HPDE6-E6E7 (cell line): ENCODE measurements around the gene POPDC2.
"Not testable (repeated sequence)": the region's sequence is repeated elsewhere in the genome, so short reads cannot be mapped to it uniquely, and the experiment has no call there.

ENCODE experiments used
- DNase-seq: peaks from one replicate; pipeline ENCODE4 v3.0.0; 2011; ENCODE audit warnings: missing footprints; ENCODE audit errors: extremely low spot score

The POPDC2 gene, protein sequence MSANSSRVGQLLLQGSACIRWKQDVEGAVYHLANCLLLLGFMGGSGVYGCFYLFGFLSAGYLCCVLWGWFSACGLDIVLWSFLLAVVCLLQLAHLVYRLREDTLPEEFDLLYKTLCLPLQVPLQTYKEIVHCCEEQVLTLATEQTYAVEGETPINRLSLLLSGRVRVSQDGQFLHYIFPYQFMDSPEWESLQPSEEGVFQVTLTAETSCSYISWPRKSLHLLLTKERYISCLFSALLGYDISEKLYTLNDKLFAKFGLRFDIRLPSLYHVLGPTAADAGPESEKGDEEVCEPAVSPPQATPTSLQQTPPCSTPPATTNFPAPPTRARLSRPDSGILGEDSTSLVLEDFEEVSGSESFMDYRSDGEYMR

GRCh38 chr3:119660474-119661440, at the start of gene POPDC2:
Gene POPDC2, minus strand, starts transcription at chr3:119660589. Its CDS starts 166 bp downstream, at chr3:119660423.
- no peak for DNase-seq

- no peak for DNase-seq
Observed at GRCh38 chr3:119703820-119704531, 43.6 kb upstream of the POPDC2 start.

DNA sequence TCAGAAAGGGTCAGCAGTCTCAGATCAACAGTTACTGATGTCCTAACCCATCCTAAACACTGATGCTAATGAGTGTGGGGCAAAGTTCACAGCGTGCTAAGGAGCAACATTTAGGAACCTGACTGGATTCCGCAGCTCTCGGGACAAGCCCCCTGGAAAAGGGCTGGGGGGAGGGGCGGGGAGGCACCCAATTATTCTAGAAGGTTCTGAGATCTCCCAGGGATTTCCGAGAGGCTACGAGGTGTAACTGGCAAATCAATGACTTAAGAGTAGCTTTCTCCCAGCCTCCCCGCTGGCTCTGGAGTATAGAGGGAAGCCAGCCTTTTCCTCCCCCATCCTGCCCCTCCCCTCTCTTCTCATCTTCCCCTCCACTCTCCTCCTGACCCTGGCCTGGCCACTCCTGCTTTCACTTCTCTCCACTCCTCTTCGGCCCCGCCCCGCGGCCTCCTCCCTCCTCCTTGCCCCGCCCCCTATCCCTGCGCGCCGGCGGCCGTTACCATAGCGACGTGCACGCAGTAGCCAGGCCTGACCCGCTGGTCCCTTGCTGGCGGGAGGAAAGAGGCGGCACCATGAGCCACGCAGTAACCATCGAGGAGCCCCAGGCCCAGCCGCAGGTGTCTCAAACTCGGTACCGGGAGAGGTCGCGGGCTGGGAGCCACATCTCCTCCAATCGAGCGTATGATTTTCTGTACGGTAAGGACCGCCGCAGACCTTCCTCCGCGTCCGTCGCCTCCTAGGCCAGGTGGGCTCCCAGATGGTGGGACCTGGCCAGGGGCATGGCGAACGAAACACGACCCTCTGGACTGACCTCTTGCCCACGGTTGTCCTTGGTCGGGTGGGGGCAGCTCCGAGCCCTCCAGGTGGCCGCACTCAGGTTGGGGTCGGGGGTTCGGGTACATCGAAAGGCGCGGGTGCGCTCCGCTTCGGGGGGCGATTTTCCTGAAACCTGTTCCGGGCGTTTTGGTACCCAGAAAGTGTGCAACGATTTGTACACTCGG, 42.4 kb upstream of the POPDC2 start, which contains the start of gene CFAP91:
Gene CFAP91, plus strand, starts transcription at position 493 of the 998 bp plus-strand sequence. Its CDS starts 77 bp downstream, at position 570.
- peak; percentile 89 for DNase-seq

- no peak for DNase-seq
Observed at GRCh38 chr3:119700920-119701734, 40.7 kb upstream of the POPDC2 start.

- no peak for DNase-seq
Observed at GRCh38 chr3:119700269-119700919, 40.0 kb upstream of the POPDC2 start.

DNA sequence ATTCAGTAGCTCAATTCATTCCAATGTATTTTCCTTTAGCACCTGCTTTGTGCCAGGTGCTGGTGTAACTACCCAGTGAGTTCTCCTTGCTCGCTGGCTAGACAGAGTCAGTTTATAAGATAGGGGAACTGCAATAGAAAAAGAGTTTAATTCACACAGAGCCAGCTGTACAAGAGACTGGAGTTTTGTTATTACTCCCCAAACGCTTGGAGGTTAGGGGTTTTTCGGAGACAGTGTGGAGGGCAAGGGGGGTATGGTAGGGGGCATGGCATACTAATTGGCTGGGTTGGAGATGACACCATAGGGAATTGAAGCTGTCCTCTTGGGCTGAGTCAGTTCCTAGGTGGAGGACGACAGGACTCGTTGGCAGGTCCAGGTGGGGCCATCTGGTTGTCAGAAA, 37.0 kb upstream of the POPDC2 start:
- DNase-seq = no peak

DNA sequence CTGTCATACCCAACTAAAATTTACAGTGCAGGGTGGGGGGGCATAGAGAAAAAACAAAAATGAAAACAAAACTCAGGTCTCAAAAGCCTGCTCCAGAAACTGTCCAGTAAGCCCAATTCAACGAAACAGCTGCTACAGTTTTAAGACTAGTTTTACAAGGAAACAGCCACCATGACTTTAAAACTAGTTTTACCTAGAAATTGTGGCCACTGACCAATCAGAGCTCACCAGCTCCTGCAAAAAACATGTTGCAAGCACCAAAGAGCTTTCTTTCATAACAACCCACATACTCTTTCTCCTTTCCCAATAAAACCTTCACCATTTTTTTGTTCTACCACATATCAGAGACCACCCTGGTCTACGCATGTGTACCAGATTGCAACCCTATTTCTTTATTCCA, 35.1 kb upstream of the POPDC2 start:
- no peak for DNase-seq

GRCh38 chr3:119690043-119690656, 29.8 kb upstream of the POPDC2 start:
- no peak for DNase-seq

DNA sequence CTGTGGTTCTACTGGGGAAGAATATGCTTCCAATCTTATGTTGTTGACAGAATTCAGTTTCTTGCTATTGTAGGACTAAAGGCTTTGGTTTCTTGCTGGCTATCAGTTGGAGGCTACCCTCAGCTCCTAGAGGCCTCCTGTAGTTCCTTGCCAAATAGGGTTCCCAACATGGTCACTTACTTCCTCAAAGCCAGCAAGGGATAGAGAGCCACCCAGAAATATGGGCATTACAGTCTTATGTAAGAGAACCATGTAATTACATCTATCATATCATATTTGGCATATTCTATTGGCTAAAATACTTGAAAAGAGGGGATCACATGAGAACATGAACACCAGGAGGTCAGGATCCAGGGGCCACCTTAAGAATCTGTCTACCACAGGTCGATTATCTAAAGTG, 23.0 kb upstream of the POPDC2 start:
- DNase-seq = no peak

GRCh38 chr3:119681279-119681678, 20.9 kb upstream of the POPDC2 start:
- DNase-seq = peak; percentile 35

- DNase-seq = no peak
Observed at GRCh38 chr3:119679874-119680273, 19.5 kb upstream of the POPDC2 start.

- not testable (repeated sequence) for DNase-seq
Observed at GRCh38 chr3:119678209-119678608, 17.8 kb upstream of the POPDC2 start.

GRCh38 chr3:119677641-119677934, 17.2 kb upstream of the POPDC2 start:
- DNase-seq = no peak

DNA sequence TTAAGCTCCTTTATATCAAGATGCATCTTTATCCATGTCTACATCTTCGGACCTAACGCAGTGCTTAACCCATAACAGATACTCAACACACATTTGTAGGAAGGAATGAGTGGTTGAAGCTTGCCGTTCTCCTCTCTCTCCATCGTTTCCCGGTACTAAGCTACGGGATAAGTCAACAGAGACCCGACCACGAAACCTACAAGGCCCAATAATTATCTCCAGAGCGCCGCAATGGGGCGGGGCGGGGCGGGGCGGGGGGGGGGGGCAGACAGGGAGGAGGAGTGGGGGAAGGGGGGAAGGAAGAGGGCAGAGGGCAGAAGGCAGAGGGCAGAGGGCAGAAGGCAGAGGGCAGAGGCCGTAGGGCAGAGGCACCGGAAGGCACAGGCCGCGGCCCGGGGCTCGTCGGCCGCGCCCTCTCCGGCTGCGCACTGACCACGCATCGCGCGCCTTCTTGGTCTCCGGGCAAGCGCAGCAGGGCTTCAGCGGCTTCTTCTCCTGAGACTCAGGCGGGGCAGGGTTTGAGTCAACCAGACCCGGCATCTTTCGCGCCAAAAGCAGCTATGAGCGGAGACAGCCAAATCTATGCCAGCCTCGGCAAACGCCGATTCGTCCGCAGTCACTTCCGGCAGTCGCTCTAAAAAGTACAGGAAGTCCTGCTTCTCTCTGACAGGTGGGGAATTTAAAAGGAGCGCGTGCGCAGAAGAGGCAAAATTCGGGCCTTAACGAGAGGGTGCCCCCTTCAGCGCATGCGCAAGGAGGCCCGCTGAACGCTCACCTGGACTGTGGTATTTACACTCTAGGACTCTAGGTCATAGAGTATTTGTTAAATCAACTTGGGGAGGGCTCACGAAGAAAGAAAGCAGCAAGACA, 16.6 kb upstream of the POPDC2 start, which contains the start of gene COX17:
Gene COX17, minus strand, starts transcription at position 636 of the 870 bp plus-strand sequence. Its CDS starts 96 bp downstream, at position 540.
- peak; percentile 98 for DNase-seq

- DNase-seq = no peak
Observed at GRCh38 chr3:119676020-119676419, 15.6 kb upstream of the POPDC2 start.

DNA sequence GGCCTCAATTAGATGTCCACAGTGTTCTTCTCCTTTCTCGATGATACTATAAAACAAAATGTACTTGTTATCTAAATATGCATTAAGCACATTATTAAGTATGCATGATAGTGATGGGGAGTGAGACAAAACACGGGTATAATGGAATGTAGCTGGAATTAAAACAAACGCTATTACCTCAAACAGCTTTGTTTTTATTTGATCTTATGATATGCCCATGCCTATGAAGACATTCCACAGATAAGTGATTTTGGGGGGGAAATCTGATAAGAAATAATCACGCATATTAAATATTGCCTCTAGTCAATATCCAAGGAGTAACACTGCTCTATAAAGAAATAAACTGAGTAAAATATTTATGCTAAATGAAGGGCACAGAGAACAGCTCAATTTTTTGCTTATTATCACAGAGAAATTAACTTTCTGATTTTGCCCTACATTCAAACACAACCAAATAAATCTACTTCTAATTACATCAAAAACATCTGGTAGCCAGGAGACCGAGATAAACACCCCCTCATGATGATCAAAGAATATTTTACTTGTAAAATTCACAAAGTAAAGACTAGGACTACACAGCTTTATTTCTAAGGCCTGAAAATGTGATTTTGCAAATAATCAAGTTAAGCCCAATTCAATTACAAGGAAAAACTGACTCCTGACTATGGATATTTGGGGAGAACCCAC, 14.9 kb upstream of the POPDC2 start:
- no peak for DNase-seq

DNA sequence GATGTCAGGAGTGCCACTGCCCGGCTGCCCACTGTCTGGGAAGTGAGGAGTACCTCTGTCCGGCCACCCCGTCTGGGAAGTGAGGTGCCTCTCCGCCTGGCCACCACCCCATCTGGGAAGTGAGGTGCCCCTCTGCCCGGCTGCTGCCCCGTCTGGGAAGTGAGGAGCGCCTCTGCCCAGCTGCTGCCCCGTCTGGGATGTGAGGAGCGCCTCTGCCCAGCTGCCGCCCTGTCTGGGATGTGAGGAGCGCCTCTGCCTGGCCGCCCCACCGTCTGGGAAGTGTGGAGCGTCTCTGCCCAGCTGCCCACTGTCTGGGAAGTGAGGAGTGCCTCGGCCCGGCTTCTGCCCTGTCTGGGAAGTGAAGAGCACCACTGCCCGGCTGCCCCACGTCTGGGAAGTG, 13.5 kb upstream of the POPDC2 start:
- DNase-seq = no peak
